ENCODE measurements around the gene ZNRF3.

Gene ZNRF3

DNA sequence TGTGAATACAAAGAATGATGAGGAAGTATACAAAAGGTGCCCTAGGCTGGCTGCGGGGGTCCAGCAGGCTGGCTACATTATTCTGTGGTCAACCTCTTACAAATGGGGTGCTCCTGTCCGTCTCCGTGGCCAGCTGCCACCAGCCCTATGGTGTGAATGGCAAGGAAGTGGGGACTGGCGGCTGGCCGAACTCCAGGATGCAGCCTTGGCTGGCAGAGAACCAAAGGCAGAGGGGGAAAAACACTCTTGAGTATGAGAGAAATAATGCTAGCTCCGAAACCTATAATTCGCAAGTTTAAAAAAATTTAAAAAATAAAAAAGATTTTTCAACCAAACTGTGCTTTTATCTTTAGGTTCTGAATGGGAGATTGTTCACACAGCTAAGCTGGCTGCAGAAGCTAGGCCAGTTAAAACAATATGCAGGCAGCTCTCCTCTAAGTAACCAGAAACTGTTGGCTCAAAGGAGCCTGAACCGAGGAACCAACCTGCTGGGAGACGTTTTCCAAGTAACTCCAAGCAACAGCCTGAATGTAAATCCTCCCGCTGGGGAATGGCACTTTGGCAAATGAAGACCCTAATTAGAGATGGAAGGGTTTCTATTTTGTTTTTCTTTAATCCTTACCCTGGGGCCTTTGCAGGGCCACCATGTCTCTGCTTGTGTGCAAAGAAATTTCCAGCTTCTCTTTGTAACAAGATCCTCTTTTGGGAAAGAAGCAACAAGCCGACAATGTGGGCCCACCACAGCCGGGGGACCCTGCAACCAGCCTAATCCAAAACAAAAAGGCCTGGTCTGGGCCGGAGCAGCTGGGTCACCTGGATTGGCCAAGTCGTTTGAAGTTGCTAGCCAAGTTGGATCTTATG is 128.1 kb downstream of the ZNRF3 start:
- no peak for DNase-seq (ENCODE audit: low read depth)

DNA sequence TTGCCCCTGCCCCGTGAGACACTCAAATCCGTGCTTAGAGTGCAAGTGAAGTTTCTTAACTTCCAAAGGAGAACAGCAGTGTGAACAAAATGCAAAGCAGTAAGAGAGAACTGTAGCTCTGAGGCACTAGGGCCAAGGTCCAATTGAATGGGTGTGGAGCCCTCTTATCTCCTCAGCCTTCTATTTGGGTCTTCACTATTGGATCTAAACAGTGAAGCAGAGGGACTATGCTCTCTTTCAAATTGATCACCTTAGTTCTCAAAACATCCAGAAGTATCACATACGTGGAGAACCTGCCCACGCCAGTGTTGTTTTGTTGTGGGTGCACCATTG is 128.7 kb downstream of the ZNRF3 start:
- DNase-seq (ENCODE audit: low read depth): no peak

DNA sequence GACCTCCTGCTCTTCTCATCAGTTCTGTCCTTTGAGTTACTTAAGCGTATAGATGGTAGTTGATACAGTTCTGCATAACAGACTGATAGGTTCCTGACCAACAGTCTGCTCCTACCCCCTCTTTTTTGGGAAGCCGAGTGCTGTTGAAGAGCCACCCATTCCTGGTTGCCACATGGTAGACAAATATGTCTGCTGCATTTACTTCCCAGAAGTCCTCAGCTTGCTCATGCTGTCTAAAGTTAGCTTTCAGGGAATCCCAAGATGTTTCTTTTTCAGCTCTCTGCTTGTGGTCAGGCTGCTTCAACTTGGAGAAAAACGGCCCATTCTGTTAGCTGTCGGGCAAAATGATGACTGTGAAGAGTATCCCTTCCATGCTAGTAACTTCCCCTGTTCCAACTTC is 129.6 kb downstream of the ZNRF3 start:
- DNase-seq (ENCODE audit: low read depth): no peak

DNA sequence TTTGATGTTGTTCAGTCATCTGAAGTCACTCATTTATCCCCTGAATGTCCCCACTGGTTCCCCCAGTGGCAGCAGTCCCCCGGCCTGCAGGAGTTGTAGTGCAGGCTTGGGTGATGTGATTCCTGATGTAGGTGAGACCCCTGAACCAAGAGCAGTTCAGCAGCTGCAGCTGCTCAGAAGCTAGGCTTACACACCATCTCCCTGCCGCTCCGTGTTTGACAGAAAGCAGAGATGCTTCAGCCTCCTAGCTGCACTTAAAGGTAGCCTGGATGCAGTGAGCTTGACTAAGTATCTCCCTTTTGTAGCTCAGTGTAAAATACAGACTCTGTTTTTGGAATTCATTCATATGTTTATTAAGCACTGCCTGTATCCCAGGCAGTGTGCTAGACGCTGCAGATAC is 130.9 kb downstream of the ZNRF3 start:
- DNase-seq (ENCODE audit: low read depth): no peak

DNA sequence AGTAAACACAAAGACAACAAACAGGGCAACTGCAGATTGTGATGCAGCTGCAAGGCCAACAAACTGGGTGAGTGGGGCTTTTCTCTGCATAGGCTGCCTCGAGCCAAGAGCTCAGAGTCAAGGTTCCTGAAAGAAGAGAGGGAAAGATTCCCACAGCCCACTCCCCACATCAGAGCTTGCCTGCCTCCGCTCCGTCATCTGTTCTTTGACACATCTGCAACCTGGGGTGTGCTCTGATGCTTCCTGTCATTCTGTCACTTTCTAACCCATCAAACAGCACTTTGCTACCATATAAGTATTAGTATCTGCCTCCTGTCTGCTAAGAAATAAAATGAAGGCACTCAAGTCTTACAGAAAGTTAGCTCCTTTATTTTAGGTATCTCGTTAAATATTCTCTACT is 131.4 kb downstream of the ZNRF3 start:
- no peak for DNase-seq (ENCODE audit: low read depth)

DNA sequence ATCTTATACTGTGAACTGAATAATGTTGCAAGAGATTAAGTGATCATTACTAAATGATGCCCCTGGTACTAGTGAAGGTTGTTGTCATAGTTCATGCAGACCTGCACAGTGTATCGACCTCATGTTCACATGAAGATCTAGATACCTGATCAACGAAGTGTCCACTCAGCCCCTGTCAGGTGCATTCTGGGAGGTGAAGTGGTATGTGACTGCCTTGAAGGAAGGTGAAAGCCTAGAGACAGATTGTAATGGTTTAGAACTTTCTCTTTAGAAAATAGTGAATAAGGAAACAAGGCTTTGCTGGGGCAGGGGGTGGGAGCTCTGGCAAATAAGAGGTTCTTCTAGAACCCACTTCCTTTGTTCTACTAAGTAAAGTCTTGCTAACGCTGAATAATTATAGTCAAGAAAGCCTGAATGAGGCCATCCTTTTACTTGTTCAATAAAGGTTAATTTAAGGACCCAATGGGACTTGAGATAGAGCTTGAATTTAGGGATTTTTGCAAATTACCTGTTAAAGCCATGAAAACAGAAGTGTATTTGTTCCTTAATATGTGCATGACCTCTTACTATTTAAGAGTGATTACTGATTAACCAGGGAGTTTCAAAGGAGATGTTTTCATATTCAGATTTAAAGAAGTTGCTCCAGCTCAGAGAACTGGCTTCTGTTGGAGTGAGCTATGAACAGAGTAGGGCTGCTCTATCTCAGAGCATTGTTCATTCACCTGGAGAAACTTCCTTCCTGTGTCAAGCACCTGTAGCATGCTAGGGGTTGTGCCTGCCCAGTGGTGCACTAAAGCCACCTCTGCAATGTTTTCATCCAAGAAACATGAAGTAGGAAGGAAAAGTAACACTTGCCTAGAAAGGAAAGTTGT is 132.9 kb downstream of the ZNRF3 start:
- DNase-seq (ENCODE audit: low read depth): no peak

DNA sequence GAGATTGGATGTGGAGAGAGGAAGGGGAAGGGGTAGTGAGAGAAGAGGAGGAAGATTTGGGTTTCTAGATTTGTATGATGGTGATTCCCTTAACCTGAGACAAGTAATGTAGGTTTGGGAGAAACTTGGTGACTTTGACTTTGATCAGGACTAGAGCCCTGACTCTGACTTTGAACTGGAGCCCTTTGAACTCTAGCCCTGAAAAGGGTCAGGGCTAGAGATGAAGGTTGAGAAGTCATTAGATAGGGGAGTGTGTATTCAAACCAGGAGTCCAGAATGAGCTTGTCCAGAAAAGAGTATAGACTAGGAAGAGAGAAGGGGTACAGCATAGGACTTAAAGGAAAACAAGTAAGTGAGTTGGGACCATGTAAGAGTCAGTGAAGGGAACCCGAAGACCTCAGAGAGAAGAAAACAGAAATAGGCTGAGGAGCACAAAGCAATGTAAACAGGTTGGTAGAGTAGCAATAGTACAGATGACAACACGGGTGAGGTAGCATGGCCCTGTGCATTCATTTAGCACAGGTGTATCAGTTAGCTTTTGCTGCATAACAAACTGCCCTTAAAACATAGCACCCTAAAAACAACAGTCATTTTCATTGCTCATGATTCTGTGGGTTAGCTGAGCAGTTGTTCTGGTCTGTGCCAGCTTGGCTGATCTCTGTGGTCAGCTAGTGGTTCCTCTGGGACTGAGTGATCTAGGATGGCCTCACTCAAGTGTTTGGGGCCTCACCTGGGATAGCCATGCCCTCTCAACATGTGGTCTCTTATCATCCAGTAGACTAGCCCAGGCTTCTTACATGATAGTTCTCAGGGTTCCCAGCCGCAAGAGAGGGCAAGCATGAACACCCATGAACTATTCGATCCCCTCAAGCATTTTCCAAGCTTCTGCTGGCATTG is 135.2 kb downstream of the ZNRF3 start:
- DNase-seq (ENCODE audit: low read depth): no peak

DNA sequence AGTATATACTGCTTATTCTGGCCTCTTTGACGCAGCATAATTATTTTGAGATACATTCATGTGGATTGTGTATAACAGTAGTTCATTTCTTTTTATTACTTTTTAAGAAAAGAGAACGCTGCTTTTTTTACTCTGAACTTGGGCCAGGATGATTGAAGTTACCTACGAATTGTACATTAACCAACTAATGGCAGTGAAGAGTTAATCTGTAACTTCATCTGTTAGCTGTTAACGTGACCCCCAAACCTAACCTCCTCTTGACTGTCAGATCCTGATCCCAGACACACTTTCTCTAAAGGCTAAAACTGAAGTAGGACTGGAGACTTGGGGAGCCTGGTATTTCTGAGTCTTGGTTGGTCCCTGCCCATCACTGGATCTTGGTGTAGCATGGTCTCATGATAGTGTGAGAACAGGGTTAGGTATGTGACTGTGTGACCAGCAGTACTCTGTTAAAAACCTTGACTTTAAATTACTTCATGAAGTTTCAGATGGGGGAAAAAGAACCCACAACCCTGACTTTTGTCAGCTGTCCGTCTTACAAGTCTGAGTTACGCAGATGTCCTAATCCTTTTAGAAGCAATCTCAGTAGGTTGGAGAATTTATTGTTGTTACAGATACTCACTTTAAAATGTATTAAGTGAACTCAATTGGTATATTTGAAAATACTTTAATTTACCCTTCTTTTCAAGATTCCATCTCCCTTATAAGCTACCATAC is 138.9 kb downstream of the ZNRF3 start:
- DNase-seq (ENCODE audit: low read depth): no peak

DNA sequence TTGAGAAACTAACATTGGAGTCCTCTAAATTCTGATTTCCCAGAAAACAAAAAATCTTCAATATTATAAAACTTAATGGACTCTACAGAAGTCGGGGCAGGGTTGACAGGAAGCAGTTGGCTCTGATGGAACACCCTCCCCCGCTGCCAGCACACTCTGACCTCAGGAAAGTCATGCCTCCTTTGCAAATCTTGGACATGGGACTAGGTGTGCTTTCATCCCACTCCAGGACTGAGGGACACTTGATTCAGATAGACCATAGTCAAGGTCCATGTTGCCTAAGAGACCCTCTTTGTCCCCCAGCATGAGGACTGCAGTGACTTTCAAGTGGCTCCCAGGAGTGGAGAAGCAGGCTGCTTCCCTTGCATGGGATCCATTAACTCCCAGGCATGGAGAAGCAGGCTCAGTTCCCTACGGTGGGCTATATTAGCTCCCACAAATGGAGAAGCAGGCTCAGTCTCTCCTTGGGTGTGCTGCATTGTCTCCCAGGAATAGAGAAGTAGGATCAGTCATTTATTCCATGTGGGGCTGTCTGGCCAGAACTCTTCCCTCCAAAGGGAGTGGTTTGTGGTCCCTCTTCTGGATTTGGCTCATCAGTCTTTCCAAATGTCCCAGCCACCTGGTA is 139.9 kb downstream of the ZNRF3 start:
- DNase-seq (ENCODE audit: low read depth): no peak

DNA sequence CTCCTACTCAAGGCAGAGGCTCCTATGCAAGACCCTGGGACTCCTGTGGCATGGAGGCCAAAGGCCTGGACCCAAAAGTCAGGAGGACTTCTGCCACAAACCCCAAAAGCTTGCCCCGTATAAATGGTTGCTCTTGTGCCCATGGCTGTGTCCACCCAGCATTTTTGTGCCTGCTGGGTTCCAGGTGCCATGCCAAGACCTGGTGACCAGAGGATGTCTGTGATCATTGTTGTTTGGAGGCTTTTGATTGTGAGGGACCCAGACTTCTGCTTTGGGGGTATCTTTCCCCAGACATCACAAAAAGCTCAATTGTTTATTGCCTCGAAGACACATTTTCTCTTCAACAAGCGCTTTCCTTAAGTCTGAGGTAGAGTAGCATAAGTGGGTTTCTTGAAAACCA is 143.2 kb downstream of the ZNRF3 start:
- DNase-seq (ENCODE audit: low read depth): no peak

DNA sequence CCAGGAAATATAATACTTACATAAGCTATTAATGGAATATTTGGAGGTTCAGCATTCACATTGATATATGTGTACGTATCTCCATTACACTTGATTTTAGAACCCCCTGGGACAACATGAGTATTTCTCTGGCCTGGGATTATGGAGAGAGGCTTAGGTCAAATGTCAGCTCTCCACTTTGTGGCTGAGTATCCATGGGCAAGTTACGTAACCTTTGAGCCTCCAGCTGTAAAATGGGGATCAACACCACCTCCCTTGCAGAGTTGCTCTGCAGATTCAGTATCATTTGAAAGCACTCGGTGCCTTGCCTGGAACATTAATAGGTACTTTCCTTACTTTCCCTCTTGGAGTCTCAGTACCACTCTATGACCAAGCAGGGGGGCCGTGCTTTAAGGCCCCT is 145.1 kb downstream of the ZNRF3 start:
- no peak for DNase-seq (ENCODE audit: low read depth)

DNA sequence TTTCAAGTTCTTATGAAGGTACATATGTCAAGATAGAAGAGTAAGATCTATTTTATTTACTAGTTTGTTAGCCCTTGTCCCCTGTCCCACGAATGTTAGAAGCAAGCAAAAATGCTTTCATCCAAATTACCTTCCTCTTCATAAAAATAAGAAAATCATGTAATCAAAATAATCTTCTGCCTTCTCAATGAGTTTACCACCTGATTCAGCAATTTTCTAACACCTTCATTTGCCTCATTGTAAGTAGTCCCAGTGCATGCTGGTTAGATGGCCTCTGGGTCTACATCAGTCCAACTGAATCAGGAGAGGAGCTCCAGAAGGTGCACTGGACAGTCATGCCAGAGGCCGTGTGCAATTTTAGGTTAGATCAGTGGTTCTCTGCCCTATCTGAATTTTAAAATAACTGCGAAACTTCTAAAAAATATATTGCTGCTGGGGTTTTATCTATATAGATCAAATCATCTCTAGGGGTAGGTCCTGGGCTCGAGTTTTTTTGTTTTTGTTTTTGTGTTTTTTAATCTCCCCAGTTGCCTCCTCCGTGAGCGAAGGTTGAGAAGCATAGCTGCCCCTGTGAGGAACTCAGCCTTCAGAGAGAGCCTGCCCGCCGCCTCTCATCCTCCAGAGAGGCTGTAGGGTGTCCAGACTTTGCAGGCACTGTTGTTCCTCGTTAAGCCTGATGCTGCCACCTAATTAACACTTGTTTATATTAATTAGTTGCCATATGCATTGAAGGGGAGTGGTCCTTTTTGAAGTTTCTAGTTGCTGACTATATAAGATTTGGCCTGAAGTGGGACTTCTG is 146.0 kb downstream of the ZNRF3 start:
- no peak for DNase-seq (ENCODE audit: low read depth)

DNA sequence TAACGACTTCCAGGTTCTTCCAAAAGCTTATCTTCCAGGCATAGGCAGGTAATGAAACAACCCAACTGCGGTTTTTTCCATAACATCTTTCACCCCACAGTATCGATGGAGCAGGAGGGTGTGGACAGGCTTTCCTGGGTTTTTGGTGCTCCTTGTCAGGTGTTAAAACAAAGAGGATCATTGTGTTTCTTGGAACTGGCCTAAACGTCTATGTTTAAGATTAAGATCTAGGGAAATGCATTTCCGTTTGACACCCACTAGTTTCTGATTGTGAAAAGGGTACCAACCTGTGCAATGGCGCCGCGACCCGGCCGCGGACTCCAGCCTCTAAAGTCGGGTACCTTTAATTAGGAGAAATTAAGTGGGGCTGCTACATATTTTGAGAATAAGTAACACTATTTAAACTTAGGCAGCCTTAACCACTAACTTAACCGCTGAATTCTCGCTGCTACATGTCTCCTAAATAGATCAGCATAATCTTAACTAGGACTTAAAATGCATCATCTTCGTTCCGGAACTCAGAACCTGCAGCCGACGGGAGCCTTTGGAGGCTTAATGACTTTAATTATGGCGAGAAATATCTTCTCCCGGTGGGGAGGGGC is 146.7 kb downstream of the ZNRF3 start:
- peak; percentile 53 for DNase-seq (ENCODE audit: low read depth)

DNA sequence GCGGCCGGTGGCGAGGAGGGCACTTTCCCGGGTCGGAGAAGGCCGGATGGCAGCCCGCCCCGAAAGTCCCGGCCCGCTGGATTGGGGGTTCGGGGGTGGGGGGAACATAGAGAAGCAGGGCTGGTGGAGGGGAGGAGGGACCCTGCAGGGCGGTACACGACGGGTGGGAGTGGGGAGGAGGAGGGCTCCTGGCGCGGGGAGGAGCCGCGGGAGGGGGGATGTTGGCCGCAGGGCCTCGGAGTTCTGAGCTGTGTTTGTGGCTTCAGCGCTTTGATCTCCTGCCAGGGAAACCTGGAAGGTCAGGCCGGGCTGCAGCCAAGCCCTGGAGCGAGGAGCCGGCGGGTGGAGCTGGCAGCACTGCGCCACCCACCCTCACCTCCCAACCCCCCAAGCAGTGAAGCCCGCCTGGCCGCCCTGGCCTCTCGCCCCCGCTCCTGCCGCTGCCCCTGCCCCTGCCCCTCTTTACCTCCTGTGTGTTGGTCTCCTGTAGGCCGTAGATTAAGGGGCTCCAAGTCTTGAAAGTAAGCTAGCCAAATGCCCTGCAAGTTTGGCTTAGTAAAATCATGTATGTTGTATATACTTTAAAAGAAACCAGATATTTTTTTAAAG is 147.3 kb downstream of the ZNRF3 start:
- peak; percentile 92 for DNase-seq (ENCODE audit: low read depth)

DNA sequence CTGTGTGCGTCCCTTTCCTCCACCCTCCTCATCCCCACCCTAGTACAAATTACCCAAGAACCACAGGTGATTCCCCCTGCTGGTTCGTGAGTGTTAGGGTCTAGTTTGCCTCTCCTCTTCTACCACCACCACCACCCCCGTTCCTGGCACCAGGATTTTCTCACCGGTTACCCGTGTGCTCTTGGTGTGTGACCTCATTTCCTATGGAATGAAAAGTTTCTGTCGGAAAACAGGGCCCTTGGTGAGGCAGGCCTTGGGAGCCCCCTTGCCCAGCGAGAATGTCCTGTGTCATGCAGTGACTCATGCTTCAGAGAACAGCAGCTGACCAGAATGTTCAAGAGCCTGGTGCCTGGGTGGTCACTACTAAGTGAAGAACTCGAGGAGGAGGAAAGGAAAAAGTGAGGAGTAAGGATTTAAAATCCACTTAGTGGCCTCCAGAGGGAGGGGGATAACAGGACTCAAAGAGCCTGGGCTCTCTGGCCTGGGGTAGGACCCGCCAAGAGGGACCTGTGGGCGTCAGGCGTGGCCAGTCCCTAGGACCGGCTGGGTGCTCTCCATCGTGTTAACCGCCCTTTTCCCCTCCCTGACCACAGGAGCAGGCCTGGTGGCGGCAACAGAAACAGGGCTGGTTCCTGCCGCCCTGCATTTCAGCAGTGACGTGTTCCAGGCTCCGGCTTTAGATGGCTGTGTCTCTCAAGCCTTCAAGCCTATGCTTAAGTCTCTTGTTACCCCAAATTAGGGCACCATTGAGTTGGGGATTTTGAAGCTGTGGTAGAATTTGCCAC is 148.0 kb downstream of the ZNRF3 start:
- DNase-seq (ENCODE audit: low read depth): peak; percentile 100

DNA sequence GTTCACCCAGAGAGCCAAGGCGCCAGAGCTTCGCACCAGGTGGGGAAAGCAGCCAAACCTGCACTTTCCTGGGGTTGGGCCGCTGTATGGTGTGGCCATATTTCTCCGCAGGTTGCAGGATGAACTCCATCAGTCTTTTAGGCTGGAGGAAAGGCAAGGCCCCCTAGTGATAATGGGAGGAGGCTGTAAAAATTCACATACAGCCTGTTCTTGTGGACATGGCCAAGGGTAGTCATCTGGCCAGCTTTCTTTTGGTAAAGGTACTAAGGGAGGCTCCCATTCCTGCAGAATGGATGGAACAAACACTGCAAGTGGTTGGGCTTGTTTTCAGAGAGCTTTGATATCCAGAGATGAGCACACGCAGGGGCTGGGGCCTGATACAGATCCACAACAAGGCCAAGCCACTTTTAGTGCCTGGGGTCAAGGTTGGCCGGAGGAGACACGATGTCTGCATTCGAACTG is 148.7 kb downstream of the ZNRF3 start:
- peak; percentile 26 for DNase-seq (ENCODE audit: low read depth)

DNA sequence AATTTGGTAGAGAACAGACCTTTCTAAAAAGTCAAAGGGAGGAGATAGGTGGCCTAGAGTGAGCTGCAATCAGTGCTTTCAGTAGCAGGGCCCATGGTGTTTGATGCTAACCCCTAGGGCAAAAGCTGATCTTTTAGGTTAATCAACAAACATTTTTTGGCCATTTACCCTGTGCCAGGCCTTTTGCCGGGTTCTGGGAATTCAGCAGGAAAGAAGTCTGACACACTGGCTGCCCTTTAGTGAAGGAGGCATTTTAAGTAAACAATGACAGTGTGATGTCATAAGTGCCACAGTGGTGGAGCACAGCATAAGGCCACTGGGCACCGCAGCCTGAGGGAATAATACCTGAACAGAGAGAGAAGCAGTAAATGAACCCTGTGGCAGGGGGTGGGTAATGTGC is 149.2 kb downstream of the ZNRF3 start:
- DNase-seq (ENCODE audit: low read depth): peak; percentile 55

DNA sequence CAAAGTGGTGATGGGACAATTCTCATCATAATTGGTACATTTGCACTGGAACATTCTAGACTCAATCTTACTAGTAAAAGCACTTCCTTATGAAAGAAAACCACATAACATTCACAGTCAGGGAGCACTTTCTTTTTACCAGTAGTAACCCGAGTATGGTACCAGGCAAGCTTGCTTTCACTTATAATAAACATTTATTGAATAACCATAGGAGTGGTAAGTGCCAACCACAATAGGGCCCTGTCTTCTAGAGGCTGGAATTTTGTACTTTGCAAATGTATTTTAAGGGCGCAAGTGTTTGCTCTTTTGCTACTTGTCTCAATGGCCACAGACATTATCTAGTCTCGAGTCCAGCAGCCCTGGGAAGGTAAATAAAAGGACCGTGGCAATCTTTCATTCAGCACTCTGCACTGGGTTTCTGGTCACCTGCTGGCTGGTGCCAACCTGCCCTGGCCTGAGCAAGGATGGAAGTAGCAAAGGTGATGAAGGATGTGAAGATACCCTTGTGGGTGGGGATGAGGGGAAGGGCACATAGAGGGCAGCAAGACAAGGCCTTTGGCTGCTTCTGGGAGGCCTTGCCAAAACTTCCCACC is 154.1 kb downstream of the ZNRF3 start:
- no peak for DNase-seq (ENCODE audit: low read depth)
